WTC11 (cell line): ENCODE results near the gene CDK2AP2. TPM values are rescaled to one million over a fixed set of nuclear protein-coding genes. Genes with fewer than 3 reads are reported as not detected.
"Not testable (repeated sequence)": the region's sequence is repeated elsewhere in the genome, so short reads cannot be mapped to it uniquely, and the experiment has no call there.

Experiments used
- ATAC-seq: fragments of 200-7000 bp; cut with Tn5 transposase; 2 replicates; pipeline ENCODE4 v1.10.0; 2021; ENCODE audit warnings: mild to moderate bottlenecking, moderate library complexity
- CTCF ChIA-PET: fragments of 300-600 bp; sonication (Branson Sonifier 250); formaldehyde crosslinking; loops from one replicate; lab custom pipeline; 2021; ENCODE audit warnings: antibody characterized with exemption; lab: Charles Lee
- POLR2A ChIA-PET: fragments of 350-600 bp; sonication (Branson Sonifier 250); formaldehyde crosslinking; loops from one replicate; lab custom pipeline; 2021; ENCODE audit warnings: antibody characterized with exemption; lab: Charles Lee
- DNase-seq: peaks from one replicate; pipeline ENCODE4 v3.0.0; 2021; ENCODE audit warnings: low spot score
- H3K27ac Mint-ChIP-seq: 2 replicates; pipeline ENCODE4 v1.8.0; 2021; ENCODE audit warnings: mixed read lengths
- H3K27me3 Mint-ChIP-seq: 2 replicates; pipeline ENCODE4 v1.8.0; 2021; ENCODE audit warnings: low read depth, mild to moderate bottlenecking, moderate library complexity, mixed read lengths
- H3K36me3 Mint-ChIP-seq: 2 replicates; pipeline ENCODE4 v1.8.0; 2021; ENCODE audit warnings: mixed read lengths
- H3K4me1 Mint-ChIP-seq: 2 replicates; pipeline ENCODE4 v1.8.0; 2022; ENCODE audit warnings: mixed read lengths
- H3K4me3 Mint-ChIP-seq: 2 replicates; pipeline ENCODE4 v1.8.0; 2021; ENCODE audit warnings: mild to moderate bottlenecking, moderate library complexity, mixed read lengths
- H3K9me3 Mint-ChIP-seq: 2 replicates; pipeline ENCODE4 v1.8.0; 2021; ENCODE audit warnings: mixed read lengths
- HMGA2 ChIP-seq: fragments of 250-450 bp; sonication (Bioruptor Pico); IDR thresholded peaks from 2 replicates; pipeline ENCODE4 v1.4.0; 2021; ENCODE audit warnings: mild to moderate bottlenecking, moderate library complexity
- MYBL2 ChIP-seq: sonication (generic); formaldehyde crosslinking; IDR thresholded peaks from 2 replicates; pipeline ENCODE4 v1.8.1; 2023; ENCODE audit warnings: mild to moderate bottlenecking, moderate library complexity, missing genetic modification reagents
- NR3C1 ChIP-seq: sonication (generic); formaldehyde crosslinking; conservative IDR thresholded peaks from 2 replicates; pipeline ENCODE4 v1.8.1; 2023; ENCODE audit warnings: low read depth, mild to moderate bottlenecking, missing genetic modification reagents
- OVOL2 ChIP-seq: fragments of 250-450 bp; sonication (Bioruptor Pico); IDR thresholded peaks from 2 replicates; pipeline ENCODE4 v1.9.0; 2021; ENCODE audit warnings: mild to moderate bottlenecking, borderline replicate concordance
- RORB ChIP-seq: fragments of 250-450 bp; sonication (Bioruptor Pico); IDR thresholded peaks from 2 replicates; pipeline ENCODE4 v1.9.0; 2021; ENCODE audit warnings: mild to moderate bottlenecking
- SOX15 ChIP-seq: fragments of 250-450 bp; sonication (Bioruptor Pico); IDR thresholded peaks from 2 replicates; pipeline ENCODE4 v1.9.0; 2021; ENCODE audit warnings: mild to moderate bottlenecking
- SP1 ChIP-seq: sonication (generic); formaldehyde crosslinking; conservative IDR thresholded peaks from 2 replicates; pipeline ENCODE4 v1.8.1; 2022; ENCODE audit warnings: missing genetic modification reagents
- TCF7 ChIP-seq: sonication (generic); formaldehyde crosslinking; IDR thresholded peaks from 2 replicates; pipeline ENCODE4 v1.8.0; 2022; ENCODE audit warnings: mild to moderate bottlenecking, low read depth, missing genetic modification reagents, moderate library complexity
- TEAD1 ChIP-seq: sonication (generic); formaldehyde crosslinking; IDR thresholded peaks from 2 replicates; pipeline ENCODE4 v1.8.0; 2022; ENCODE audit warnings: mild to moderate bottlenecking, missing genetic modification reagents
- TEAD4 ChIP-seq: sonication (generic); formaldehyde crosslinking; IDR thresholded peaks from 2 replicates; pipeline ENCODE4 v1.8.0; 2022; ENCODE audit warnings: mild to moderate bottlenecking, missing genetic modification reagents
- TP53 ChIP-seq: sonication (generic); formaldehyde crosslinking; IDR thresholded peaks from 2 replicates; pipeline ENCODE4 v1.8.1; 2023; ENCODE audit warnings: mild to moderate bottlenecking, missing genetic modification reagents
- USF1 ChIP-seq: sonication (generic); formaldehyde crosslinking; IDR thresholded peaks from 2 replicates; pipeline ENCODE4 v1.8.0; 2022; ENCODE audit warnings: mild to moderate bottlenecking, missing genetic modification reagents
- ZNF263 ChIP-seq: sonication (generic); formaldehyde crosslinking; IDR thresholded peaks from 2 replicates; pipeline ENCODE4 v1.8.1; 2022; ENCODE audit warnings: low read depth, mild to moderate bottlenecking, moderate library complexity, missing genetic modification reagents
- ZNF416 ChIP-seq: fragments of 250-450 bp; sonication (Bioruptor Pico); IDR thresholded peaks from 2 replicates; pipeline ENCODE4 v1.9.0; 2021; ENCODE audit warnings: mild to moderate bottlenecking, inconsistent platforms
- ZNF671 ChIP-seq: fragments of 250-450 bp; sonication (Bioruptor Pico); IDR thresholded peaks from 2 replicates; pipeline ENCODE4 v1.8.0; 2021; ENCODE audit warnings: mild to moderate bottlenecking
- total RNA-seq: library from RNA; stranded (reverse); gene quantifications from 3 replicates; pipeline ENCODE4 v1.2.3, GENCODE V29; 2021
- TF ChIP-seq, protein P1 (sequence below): sonication (generic); formaldehyde crosslinking; IDR thresholded peaks from 2 replicates; pipeline ENCODE4 v1.8.0; 2023; ENCODE audit warnings: missing genetic modification reagents, mild to moderate bottlenecking, borderline replicate concordance
- TF ChIP-seq, protein P2 (sequence below): sonication (generic); formaldehyde crosslinking; IDR thresholded peaks from 2 replicates; pipeline ENCODE4 v1.8.0; 2022; ENCODE audit warnings: mild to moderate bottlenecking, missing genetic modification reagents

Gene CDK2AP2
- total RNA-seq, 1 experiment from 2014 or later, result 53.1 TPM

GRCh38 chr11:67489203-67489884 is 18.6 kb downstream of the CDK2AP2 start:
- ChIA-PET CTCF (no interaction called here), POLR2A (no interaction called here)
- TF ChIP-seq HMGA2 (no peak), SP1 (CRISPR knock-in tag) (no peak), NR3C1 (no peak), TCF7 (CRISPR knock-in tag) (no peak), TP53 (CRISPR knock-in tag) (no peak), ZNF416 (CRISPR knock-in tag) (no peak), ZNF671 (CRISPR knock-in tag) (no peak), USF1 (CRISPR knock-in tag) (no peak)
- TF ChIP-seq, protein P1, sequence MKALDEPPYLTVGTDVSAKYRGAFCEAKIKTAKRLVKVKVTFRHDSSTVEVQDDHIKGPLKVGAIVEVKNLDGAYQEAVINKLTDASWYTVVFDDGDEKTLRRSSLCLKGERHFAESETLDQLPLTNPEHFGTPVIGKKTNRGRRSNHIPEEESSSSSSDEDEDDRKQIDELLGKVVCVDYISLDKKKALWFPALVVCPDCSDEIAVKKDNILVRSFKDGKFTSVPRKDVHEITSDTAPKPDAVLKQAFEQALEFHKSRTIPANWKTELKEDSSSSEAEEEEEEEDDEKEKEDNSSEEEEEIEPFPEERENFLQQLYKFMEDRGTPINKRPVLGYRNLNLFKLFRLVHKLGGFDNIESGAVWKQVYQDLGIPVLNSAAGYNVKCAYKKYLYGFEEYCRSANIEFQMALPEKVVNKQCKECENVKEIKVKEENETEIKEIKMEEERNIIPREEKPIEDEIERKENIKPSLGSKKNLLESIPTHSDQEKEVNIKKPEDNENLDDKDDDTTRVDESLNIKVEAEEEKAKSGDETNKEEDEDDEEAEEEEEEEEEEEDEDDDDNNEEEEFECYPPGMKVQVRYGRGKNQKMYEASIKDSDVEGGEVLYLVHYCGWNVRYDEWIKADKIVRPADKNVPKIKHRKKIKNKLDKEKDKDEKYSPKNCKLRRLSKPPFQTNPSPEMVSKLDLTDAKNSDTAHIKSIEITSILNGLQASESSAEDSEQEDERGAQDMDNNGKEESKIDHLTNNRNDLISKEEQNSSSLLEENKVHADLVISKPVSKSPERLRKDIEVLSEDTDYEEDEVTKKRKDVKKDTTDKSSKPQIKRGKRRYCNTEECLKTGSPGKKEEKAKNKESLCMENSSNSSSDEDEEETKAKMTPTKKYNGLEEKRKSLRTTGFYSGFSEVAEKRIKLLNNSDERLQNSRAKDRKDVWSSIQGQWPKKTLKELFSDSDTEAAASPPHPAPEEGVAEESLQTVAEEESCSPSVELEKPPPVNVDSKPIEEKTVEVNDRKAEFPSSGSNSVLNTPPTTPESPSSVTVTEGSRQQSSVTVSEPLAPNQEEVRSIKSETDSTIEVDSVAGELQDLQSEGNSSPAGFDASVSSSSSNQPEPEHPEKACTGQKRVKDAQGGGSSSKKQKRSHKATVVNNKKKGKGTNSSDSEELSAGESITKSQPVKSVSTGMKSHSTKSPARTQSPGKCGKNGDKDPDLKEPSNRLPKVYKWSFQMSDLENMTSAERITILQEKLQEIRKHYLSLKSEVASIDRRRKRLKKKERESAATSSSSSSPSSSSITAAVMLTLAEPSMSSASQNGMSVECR, result no peak
- TF ChIP-seq, protein P2, sequence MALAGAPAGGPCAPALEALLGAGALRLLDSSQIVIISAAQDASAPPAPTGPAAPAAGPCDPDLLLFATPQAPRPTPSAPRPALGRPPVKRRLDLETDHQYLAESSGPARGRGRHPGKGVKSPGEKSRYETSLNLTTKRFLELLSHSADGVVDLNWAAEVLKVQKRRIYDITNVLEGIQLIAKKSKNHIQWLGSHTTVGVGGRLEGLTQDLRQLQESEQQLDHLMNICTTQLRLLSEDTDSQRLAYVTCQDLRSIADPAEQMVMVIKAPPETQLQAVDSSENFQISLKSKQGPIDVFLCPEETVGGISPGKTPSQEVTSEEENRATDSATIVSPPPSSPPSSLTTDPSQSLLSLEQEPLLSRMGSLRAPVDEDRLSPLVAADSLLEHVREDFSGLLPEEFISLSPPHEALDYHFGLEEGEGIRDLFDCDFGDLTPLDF, result no peak
- H3K27ac Mint-ChIP-seq, result no peak overlapping the region
- peaks cover 10% of the 10 kb centered on the region; the same call in 1 of the 2 replicates for H3K36me3 Mint-ChIP-seq
- H3K4me1 Mint-ChIP-seq, result peaks cover 10% of the 10 kb centered on the region
- ATAC-seq (no peak), DNase-seq (no peak)
- H3K4me3 Mint-ChIP-seq, result no peak overlapping the region
- peaks cover 6% of the 10 kb centered on the region for H3K27me3 Mint-ChIP-seq
- H3K9me3 Mint-ChIP-seq, result no peaks in the 10 kb centered on the region

GRCh38 chr11:67486481-67487195 is 21.3 kb downstream of the CDK2AP2 start:
- ATAC-seq, result no peak
- Mint-ChIP-seq H3K9me3 (no peaks in the 10 kb centered on the region), H3K4me3 (no peak overlapping the region), H3K27ac (no peak overlapping the region), H3K27me3 (peaks cover 26% of the 10 kb centered on the region), H3K4me1 (peaks cover 19% of the 10 kb centered on the region), H3K36me3 (peaks cover 10% of the 10 kb centered on the region; the same call in 1 of the 2 replicates)
- CTCF ChIA-PET, result interaction anchor here (1.7 kb wide), 1 partner anchor 85 kb away, joined by 3 read pairs; the partner anchor contains the start of gene PPP1CA
- POLR2A ChIA-PET, result no interaction called here
- no peak for DNase-seq
- TF ChIP-seq RORB (CRISPR knock-in tag) (no peak), OVOL2 (CRISPR knock-in tag) (no peak), TEAD1 (CRISPR knock-in tag) (no peak), TEAD4 (CRISPR knock-in tag) (no peak), ZNF263 (CRISPR knock-in tag) (no peak), SOX15 (CRISPR knock-in tag) (no peak), MYBL2 (CRISPR knock-in tag) (no peak)

GRCh38 chr11:67485873-67486361 is 22.0 kb downstream of the CDK2AP2 start:
- H3K27ac Mint-ChIP-seq, POLR2A ChIA-PET, H3K4me3 Mint-ChIP-seq, H3K9me3 Mint-ChIP-seq, ATAC-seq: not testable (repeated sequence)
- peaks cover 33% of the 10 kb centered on the region for H3K27me3 Mint-ChIP-seq
- H3K36me3 Mint-ChIP-seq, result peaks cover 10% of the 10 kb centered on the region; the same call in 1 of the 2 replicates
- peak; percentile 58 for DNase-seq
- CTCF ChIA-PET, result interaction anchor here (0.5 to 1.7 kb wide), 3 partner anchors 84 to 130 kb away, joined by 3 to 4 read pairs (median 3); partner anchors contain the start of gene PPP1CA
- peaks cover 19% of the 10 kb centered on the region for H3K4me1 Mint-ChIP-seq
